Activated T-helper 1 cell treated with Interleukin-2 at 50 U/mL for 16 hours (primary cell): ENCODE results near the gene FOXP2.
"Not testable (repeated sequence)": the region's sequence is repeated elsewhere in the genome, so short reads cannot be mapped to it uniquely, and the experiment has no call there.

Experiments used
- DNase-seq: peaks from one replicate; pipeline ENCODE4 v3.0.0-alpha.2; 2020; ENCODE audit warnings: low read depth

Gene FOXP2

DNA sequence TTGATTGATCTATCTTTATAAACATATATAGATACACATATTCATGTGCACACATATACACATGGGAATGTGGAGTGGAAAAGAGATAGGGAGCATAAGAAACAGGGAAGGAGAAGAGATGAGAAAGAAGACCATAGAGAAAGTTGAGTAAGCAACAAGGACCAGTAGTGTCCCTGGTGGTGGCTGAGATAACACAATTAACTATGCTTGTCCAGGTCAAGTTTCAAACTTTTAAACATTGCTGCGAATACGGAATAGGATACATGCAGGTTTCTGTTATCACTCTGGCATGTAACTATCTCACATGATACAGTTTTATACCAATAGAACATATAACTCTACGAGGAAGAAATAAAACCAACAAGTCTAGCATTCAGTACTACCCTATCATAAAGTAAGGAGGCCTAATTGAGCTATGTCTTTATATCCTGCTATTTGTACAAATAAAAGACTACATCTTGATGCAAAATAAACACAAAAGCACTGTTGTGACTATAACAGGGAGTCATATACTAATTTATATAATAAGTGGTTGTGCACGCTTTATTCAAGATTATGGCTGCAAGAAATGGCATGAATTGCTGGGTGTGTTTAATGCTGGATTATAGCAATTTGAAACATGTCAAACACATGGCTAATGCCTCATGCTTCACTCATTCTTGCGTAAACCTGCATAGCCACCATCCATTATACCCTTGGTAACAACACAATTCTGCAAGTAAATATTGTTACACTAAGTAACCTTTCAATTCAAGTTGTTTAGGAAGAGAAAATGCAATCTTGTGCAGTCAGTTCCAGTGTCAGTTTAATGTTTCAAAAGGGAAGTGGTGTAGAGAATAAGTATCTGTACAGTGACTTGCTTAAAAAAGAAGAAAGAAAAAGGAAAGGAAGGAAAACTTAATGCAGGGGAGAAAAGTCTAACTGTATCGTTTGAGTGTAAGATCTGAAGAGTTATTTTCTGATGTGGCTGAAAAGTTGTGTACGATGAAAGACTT, 8.2 kb downstream of the FOXP2 start:
- no peak for DNase-seq

DNA sequence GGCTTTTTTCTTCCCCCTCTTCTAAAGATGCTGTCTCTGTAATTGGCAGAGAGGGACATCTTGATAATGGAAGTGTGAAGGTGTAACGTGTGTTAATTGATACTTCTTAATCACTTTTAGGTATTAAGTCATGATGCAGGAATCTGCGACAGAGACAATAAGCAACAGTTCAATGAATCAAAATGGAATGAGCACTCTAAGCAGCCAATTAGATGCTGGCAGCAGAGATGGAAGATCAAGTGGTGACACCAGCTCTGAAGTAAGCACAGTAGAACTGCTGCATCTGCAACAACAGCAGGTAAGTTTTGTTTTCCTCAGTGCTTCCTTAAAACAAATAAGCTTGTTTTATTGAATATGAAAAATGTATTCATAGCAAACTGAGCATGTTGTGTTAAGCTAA, 11.8 kb downstream of the FOXP2 start:
- no peak for DNase-seq

DNA sequence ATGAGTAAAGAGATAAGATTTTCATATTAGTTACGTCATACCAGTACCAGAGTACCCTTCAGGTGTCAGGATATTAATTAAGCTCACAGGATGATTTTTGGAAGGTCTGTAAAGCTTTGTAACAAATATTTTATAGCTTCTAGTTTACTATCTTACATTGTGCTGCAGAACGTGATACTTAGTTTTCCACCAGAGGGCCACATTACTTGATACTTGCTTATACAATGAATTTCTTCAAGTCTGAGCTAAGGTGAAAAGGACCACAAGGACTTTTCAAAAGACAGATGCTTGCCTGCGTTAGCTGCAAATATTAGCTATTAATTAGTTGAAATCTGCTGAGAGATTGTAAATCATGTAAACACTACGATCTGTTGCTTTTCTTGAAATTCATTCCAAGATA, 12.2 kb downstream of the FOXP2 start:
- no peak for DNase-seq

DNA sequence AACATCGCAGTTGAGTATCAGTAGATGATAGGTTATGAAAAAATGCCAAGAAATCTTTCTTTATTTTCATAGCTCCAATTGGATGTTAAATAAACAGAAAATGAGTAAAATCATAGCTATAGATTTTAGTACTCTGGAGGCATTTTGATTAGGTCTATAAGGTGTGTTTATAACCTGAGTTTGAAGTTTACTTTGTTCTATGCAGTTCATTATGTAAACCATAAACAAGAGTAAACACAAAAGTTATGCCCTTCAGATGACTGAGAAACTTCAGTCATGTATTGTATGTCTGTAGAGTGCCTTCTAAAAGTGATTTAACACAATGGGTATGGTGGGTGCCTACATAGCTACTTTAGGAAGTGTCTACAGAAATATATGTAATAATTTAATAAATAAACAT, 13.6 kb downstream of the FOXP2 start:
- no peak for DNase-seq

DNA sequence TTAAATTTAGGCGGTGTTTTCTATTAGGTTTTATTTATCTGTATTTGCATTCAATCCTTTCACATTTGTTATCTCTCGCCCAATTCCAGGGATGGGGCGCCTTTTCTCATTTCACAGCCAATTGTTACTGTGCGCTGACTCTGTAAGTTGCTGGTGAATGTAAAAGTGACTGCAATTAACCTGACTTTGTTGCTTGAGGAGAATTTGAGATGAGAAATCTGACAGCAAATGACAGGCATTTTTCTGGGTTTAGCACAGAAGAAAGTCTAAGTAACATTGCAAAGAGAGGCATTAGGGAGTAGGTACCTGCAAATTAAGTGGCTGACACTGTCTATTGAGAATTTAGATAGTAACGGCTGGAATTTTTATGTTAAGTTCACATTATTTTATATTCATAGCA, 16.6 kb downstream of the FOXP2 start:
- no peak for DNase-seq

DNA sequence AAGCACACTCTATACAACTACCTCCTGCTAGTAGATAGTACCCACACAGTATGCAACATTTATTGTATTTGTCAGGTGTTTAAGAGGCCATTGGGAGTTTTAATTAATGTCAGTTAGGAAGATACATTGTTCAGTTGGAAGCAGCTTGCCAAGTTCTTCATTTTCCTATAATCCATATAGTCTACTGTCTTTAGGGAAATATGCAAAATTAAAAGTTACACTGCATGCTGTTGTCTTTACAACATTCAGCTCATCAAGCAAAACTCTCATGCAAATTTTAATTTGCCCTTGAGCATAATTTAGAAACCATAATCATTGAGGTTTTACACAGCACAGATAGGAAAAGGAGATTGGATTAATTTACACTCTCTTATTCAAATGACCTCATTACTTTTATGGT, 17.4 kb downstream of the FOXP2 start:
- DNase-seq = no peak

DNA sequence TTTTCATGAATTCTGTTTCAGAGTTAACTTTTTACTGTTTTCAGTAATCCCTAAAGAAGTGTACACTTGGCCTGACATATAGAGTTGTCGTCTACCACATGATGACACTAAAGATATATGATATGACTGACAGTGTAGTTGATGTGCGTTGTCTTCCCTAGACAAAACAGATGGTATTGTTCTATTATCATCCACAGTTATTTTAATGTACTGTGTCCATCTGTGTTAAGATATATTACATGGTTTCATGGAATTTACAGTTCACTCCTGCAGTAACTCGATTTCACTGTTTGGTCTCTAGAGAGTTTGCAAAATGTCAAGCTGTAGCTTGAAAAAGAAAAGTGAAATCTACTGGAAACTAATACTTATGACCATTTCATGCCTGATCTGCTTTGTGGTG, 18.1 kb downstream of the FOXP2 start:
- DNase-seq = no peak

DNA sequence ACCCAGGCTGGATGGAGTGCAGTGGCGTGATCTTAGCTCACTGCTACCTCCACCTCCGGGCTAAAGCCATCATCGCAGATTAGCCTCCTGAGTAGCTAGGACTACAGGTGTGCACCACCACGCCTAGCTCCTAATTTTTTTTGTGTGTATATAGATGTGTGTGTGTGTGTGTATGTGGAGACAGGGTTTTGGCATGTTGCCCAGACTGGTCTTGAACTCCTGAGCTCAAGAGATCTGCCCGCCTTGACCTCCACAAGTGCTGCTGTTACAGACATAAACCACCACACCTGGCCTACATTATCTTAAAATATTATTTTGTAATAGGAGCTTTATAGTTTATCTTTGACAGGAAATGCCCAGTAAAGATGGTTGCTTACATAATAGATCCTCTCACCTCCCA, 25.0 kb downstream of the FOXP2 start:
- no peak for DNase-seq

DNA sequence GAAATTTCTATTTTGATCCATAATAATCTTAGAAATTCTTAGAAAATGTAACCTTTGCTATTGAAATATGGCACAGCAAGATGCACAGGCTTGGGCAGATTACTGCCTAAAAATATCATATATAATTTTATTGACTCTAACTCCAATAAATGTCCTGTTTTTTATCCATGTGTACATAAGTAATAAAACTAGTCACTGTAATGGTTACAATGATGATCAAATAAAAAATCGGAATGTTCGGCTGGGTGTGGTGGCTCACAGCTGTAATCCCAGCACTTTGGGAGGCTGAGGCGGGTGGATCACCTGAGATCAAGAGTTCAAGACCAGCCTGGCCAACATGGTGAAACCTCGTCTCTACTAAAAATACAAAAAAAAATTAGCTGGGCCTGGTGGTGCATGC, 26.3 kb downstream of the FOXP2 start:
- DNase-seq = not testable (repeated sequence)

DNA sequence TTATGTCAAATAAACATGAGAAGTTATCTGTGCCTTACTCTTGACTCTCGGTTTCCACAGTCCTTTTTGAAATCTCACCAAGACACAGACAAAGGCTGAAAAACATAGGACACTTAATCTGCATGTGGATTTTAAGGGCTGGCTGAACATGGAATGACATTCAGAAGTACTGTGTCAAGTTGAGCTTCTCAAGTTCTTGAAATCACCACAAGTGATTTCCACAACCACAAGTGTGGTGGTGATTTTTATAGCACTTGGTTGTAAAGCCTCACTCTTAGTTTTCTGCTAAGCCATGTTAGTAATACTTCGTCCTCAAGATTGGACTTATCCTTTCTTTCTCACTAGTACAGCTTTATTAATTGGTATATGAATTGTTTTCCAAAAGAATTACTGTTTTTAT, 29.6 kb downstream of the FOXP2 start:
- no peak for DNase-seq

DNA sequence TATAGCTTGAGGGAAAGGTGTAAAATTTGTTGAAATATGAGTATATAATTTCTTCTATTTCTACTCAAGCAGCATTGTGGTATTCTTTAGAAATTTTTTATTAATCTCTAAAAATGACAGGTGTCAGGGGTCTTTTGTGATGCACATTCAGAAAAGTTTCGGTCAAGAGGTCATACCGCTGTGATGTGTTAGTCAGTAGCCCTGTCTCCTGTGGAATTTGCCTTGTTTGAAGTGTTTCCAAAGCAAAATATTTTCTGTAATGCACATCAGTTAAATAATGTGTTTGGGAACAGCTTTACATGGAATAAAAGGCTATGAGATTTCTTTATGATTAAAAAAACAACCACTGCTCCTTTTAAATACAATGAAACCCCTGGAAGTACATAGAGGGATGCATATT, 35.8 kb downstream of the FOXP2 start:
- DNase-seq = no peak

DNA sequence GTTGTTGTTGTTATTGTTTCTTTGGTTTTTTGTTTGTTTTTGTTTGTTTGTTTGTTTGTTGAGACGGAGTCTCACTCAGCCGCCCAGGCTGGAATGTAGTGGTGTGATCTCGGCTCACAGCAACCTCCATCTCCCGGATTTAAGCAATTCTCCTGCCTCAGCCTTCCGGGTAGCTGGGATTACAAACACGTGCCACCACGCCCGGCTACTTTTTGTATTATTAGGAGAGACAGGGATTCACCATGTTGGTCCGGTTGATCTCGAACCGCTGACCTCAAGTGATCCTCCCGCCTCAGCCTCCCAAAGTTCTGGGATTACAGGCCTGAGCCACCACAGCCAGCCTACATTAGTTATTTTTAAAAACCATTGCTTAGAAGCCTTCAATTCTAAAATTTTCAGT, 45.0 kb downstream of the FOXP2 start:
- no peak for DNase-seq

DNA sequence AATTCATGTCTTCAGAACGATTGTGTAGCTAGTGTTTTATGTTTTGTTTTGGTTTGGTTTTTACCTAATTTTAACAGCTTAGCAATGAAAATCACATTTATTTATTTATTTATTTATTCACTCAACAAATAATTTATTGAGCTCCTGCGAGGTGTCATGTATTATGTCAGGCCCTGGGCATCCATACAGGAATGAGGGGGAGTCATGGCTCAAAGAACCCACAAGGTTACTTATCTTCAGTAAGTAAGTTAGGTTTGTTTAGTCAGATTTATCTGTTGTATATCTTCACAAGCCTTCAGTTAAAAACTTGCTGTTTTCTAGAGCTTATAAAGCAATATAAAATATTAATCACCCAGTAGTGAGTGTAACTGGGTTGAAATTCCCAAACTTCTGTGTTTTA, 45.4 kb downstream of the FOXP2 start:
- no peak for DNase-seq

DNA sequence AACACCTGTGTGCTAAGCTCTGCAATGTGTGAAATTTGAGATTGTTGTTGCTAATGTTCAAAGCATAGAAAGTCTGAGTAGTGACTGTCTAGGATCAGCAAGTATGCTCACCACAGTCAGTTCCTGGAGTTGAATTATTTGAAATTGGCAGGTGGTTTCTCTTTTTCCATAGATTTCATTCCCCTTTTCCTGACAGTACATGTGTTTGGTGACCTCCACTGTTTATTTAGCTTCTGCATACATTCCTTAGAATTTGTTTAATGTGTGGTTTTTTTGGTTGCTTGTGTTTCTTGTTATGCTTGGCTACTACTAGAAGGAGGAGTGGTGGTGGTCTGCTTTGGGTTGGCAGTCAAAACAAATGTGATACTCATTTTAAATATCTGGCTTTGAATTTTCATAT, 52.3 kb downstream of the FOXP2 start:
- DNase-seq = no peak

DNA sequence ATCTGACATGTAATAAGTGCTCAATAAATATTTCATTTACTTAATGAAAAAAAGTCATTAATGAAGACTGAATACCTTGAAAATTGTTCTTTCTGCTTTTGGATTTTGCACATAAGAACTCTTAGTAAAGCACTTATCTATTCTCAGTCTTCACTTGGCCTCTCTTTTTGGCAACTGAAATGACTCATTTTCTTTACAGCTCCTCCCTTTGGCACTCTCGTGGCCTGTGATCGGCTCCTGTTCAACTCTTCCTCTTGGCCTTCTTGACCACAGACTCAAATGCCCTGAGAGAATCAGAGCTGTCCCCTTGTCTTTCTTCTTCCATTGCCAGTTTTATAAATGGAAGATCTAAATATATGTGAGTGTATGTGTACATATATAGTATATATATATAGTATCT, 54.2 kb downstream of the FOXP2 start:
- no peak for DNase-seq

DNA sequence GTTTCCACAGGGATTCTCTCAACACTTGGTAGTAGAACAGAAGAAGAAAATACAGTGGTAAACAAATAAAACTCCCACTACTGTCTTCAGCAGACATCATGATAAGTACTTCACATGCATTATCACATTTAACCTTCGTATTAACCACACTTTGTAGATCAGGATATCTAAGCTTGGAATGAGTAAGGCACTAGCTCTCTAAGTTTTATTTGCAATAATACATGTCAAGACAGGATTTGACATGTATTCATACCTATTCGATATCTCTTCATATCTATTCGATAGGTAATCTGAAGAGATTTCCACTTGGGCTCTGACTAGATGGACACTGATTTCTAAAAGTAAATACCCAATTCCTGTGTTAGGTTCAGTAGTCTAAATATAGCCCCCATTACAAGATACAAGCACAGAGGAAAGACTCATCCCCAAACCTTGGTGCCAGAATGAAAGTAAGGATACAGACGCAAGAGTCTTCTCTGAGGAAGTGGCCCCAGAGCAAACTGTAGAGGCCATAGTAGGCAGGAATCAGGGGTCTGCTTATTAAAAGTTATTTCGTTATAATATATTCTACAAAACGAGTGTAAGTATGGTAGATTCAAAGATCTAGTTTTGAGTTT, 58.4 kb downstream of the FOXP2 start:
- no peak for DNase-seq

DNA sequence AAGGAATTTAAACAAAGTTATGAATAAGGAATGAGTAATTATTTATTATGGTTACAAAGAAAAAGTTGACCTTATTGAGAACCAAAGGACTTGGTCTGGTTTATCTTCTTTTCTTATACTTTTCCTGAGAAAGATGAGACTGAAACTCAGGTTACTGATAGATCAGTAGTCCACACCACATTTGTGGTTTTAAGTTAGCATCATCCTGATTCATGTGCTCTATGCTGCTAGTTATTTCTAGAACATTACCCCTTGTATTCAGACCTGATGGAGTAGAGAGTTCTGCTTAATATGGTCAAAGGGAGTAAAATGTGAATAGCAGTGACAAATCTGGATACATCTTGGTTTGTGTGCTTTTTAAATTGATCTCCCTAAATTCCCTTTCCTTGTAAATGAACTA, 63.8 kb downstream of the FOXP2 start:
- no peak for DNase-seq

DNA sequence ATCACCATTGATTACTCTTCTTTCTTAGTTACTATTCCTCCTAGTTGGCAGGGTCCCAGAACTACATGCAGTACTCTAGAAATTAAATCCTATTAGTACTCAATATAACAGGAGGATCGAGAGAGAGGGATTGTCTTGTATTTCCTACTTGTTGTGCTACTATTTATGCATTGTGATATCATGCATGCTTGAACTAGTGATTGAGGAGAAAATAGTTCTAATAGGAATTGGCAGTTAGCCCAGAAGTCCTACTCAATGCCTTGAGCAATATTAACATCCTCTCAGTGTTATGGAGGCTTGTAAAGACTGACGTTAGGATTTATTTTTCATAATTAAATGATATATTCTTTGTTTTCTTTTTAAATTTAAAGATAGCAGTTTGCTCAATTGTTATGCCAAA, 67.4 kb downstream of the FOXP2 start:
- DNase-seq = no peak

DNA sequence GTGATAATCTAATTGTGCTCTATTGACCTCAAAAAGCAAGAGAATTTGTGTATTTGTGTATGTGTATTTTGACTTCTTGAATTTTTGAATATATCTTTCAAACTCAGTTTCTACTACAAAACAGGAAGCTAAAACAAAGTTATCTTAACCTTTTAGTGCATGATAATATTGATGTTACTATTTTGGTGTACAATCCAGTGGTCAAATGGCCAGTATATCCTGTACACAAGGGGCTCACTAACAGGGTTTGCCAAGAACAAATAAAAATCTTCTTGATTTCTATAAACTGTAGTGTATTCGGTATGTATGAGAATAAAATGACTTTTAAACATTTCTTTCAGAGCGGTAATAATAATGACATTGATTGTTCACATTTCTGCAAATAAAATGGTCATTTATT, 69.6 kb downstream of the FOXP2 start:
- DNase-seq = no peak

DNA sequence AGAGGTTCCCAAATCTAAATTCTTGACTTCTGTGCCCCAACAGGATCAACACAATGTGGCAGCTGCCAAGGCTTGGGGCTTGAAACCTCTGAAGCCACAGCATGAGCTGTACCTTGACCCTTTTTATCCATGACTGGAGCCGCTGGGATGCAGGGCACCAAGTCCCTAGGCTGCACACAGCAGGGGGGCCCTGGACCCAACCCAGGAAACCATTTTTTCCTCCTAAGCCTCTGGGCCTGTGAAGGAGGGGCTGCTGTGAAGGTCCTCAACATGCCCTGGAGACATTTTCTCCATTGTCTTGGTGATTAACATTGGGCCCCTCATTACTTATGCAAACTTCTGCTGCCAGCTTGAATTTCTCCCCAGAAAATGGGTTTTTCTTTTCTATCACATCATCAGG, 72.6 kb downstream of the FOXP2 start:
- no peak for DNase-seq

DNA sequence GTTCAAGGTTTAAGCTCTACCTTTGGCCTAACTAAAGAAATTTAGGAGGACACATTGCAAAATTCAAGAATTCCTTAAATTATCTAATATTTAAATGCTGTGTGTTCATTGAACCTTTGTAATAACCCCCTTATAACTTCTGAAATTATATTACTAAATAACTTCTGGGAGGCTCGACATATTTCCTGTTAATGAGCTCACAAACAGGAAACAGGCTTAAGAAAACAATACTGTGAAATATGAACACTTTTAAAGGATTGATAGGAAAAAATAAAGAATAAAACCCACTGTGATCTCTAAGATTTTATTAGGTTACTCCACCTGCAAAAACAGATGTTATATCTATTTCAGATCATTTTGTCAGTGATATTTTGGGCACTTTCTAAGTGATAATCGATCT, 74.1 kb downstream of the FOXP2 start:
- no peak for DNase-seq

DNA sequence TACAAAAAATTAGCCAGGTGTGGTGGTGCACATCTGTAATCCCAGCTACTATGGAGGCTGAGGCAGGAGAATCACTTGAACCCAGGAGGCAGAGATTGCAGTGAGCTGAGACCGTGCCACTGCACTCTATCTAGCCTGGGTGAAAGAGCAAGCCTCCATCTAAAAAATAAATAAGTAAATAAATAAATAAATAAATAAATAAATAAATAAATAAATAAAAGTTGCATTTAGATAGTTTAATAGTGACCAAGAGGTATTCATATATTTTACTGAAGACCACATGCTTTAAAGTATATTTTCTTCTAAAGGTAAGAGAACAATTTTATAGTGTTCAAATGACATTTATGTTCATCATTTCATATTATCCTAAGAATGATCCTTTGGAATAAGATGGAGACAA, 82.9 kb downstream of the FOXP2 start:
- DNase-seq = not testable (repeated sequence)

DNA sequence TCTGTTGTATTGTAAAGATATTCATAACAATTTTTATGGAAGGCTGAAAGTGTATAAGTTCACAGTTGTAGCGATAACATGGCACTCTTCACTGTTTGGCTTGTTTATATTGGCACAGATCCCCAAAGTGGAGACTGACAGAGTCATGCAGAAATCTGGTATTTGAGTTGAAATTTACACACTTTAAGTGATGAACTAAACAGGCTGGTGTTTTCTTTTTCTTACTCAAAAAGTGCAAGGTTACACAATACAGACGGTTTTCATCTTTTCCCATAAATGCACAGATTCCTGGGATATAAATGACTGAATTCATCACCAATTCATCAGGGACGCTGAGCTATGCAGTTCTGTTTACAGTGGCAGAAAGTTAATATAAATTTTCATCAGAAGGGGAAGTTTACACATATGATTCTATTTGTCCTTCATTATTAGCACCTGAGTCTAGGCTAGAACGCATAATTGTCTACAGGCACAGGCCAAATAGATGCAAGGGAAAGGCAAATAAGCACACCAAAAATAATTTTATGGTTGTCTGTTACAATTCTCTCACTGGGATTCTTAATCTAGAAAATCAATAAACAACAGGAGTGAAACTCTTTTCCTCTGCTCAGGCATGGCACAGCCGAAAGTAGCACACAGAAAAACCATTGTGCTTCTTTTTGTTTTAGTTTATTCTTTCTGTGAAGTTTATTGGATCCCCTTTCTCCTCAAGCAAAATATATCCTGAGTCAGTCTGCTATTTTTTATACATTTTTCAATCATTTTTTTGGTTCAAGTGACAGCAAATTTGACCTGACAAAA, 88.0 kb downstream of the FOXP2 start:
- DNase-seq = no peak
